HEK293 (cell line): ENCODE results near the gene COA3.

Source experiments
- GLIS1 ChIP-seq: fragments of 450-650 bp; formaldehyde crosslinking; IDR thresholded peaks from 2 replicates; pipeline ENCODE4 v1.5.1; 2016; ENCODE audit warnings: missing biosample characterization, missing genetic modification characterization
- MZF1 ChIP-seq: fragments of 450-650 bp; formaldehyde crosslinking; IDR thresholded peaks from 2 replicates; pipeline ENCODE4 v1.5.1; 2017; ENCODE audit warnings: missing biosample characterization, missing genetic modification characterization, borderline replicate concordance
- OSR2 ChIP-seq: fragments of 450-650 bp; formaldehyde crosslinking; IDR thresholded peaks from 2 replicates; pipeline ENCODE4 v1.5.1; 2016; ENCODE audit warnings: missing biosample characterization, missing genetic modification characterization
- SP3 ChIP-seq: fragments of 450-650 bp; formaldehyde crosslinking; IDR thresholded peaks from 2 replicates; pipeline ENCODE4 v1.5.1; 2016; ENCODE audit warnings: missing biosample characterization, missing genetic modification characterization
- TSHZ1 ChIP-seq: fragments of 450-650 bp; formaldehyde crosslinking; IDR thresholded peaks from 2 replicates; pipeline ENCODE4 v1.5.1; 2016; ENCODE audit warnings: missing biosample characterization, missing genetic modification characterization, borderline replicate concordance
- YY1 ChIP-seq: fragments of 450-650 bp; formaldehyde crosslinking; IDR thresholded peaks from 2 replicates; pipeline ENCODE4 v1.5.1; 2018; ENCODE audit warnings: missing biosample characterization, missing genetic modification characterization
- ZFP41 ChIP-seq: fragments of 450-650 bp; formaldehyde crosslinking; IDR thresholded peaks from 2 replicates; pipeline ENCODE4 v1.5.1; 2016; ENCODE audit warnings: missing biosample characterization, missing genetic modification characterization, borderline replicate concordance
- ZFP69B ChIP-seq: fragments of 450-650 bp; formaldehyde crosslinking; IDR thresholded peaks from 2 replicates; pipeline ENCODE4 v1.5.1; 2016; ENCODE audit warnings: missing biosample characterization, missing genetic modification characterization
- ZIC2 ChIP-seq: fragments of 450-650 bp; formaldehyde crosslinking; IDR thresholded peaks from 2 replicates; pipeline ENCODE4 v1.5.1; 2016; ENCODE audit warnings: missing biosample characterization, missing genetic modification characterization
- ZNF121 ChIP-seq: fragments of 450-650 bp; formaldehyde crosslinking; IDR thresholded peaks from 2 replicates; pipeline ENCODE4 v1.5.1; 2016; ENCODE audit warnings: missing biosample characterization, missing genetic modification characterization
- ZNF214 ChIP-seq: fragments of 450-650 bp; formaldehyde crosslinking; IDR thresholded peaks from 2 replicates; pipeline ENCODE4 v1.5.1; 2017; ENCODE audit warnings: missing biosample characterization, mild to moderate bottlenecking, missing genetic modification characterization, borderline replicate concordance
- ZNF324 ChIP-seq: fragments of 450-650 bp; formaldehyde crosslinking; IDR thresholded peaks from 2 replicates; pipeline ENCODE4 v1.5.1; 2016; ENCODE audit warnings: missing biosample characterization, missing genetic modification characterization
- ZNF350 ChIP-seq: fragments of 450-650 bp; formaldehyde crosslinking; IDR thresholded peaks from 2 replicates; pipeline ENCODE4 v1.5.0; 2017; ENCODE audit warnings: missing biosample characterization, mild to moderate bottlenecking, missing genetic modification characterization
- ZNF354C ChIP-seq: fragments of 450-650 bp; formaldehyde crosslinking; IDR thresholded peaks from 2 replicates; pipeline ENCODE4 v1.5.1; 2016; ENCODE audit warnings: missing biosample characterization, missing genetic modification characterization, low read depth, borderline replicate concordance
- ZNF433 ChIP-seq: fragments of 450-650 bp; formaldehyde crosslinking; IDR thresholded peaks from 2 replicates; pipeline ENCODE4 v1.5.1; 2016; ENCODE audit warnings: missing biosample characterization, missing genetic modification characterization, low read depth
- ZNF544 ChIP-seq: fragments of 450-650 bp; formaldehyde crosslinking; IDR thresholded peaks from 2 replicates; pipeline ENCODE4 v1.5.0; 2017; ENCODE audit warnings: missing biosample characterization, missing genetic modification characterization
- ZNF558 ChIP-seq: fragments of 450-650 bp; formaldehyde crosslinking; IDR thresholded peaks from 2 replicates; pipeline ENCODE4 v1.5.1; 2016; ENCODE audit warnings: missing biosample characterization, missing genetic modification characterization
- ZNF560 ChIP-seq: fragments of 450-650 bp; formaldehyde crosslinking; IDR thresholded peaks from 2 replicates; pipeline ENCODE4 v1.5.1; 2017; ENCODE audit warnings: missing biosample characterization, missing genetic modification characterization, borderline replicate concordance
- ZNF596 ChIP-seq: fragments of 450-650 bp; IDR thresholded peaks from 2 replicates; pipeline ENCODE4 v1.5.0; 2018; ENCODE audit warnings: missing biosample characterization, mild to moderate bottlenecking, missing genetic modification characterization, moderate library complexity
- ZNF701 ChIP-seq: fragments of 450-650 bp; formaldehyde crosslinking; IDR thresholded peaks from 2 replicates; pipeline ENCODE4 v1.5.1; 2016; ENCODE audit warnings: missing biosample characterization, missing genetic modification characterization
- ZNF768 ChIP-seq: fragments of 450-650 bp; formaldehyde crosslinking; IDR thresholded peaks from 2 replicates; pipeline ENCODE4 v1.5.1; 2018; ENCODE audit warnings: missing biosample characterization, mild to moderate bottlenecking, missing genetic modification characterization
- TF ChIP-seq, protein P1 (sequence below): fragments of 450-650 bp; formaldehyde crosslinking; IDR thresholded peaks from 2 replicates; pipeline ENCODE4 v1.5.1; 2017; ENCODE audit warnings: missing biosample characterization, missing genetic modification characterization
- TF ChIP-seq, protein P2 (sequence below): fragments of 450-650 bp; formaldehyde crosslinking; IDR thresholded peaks from 2 replicates; pipeline ENCODE4 v1.5.1; 2016; ENCODE audit warnings: missing biosample characterization, missing genetic modification characterization, borderline replicate concordance
- TF ChIP-seq, protein P3 (sequence below): fragments of 450-650 bp; IDR thresholded peaks from 2 replicates; pipeline ENCODE4 v1.5.1; 2018; ENCODE audit warnings: missing biosample characterization, mild to moderate bottlenecking, missing genetic modification characterization

The COA3 gene

GRCh38 chr17:42798383-42799380, at the start of gene COA3, which contains the start of gene CNTD1 (continued):
- no peak for TF ChIP-seq TSHZ1
- no peak for TF ChIP-seq ZNF433 (tag by site-specific recombination)
- no peak for TF ChIP-seq ZNF558 (tag by site-specific recombination)
- TF ChIP-seq ZNF596 (tag by site-specific recombination): no peak
- no peak for TF ChIP-seq ZFP41
- TF ChIP-seq OSR2 (tag by site-specific recombination): peak; percentile 91
- TF ChIP-seq MZF1 (tag by site-specific recombination): no peak
- no peak for TF ChIP-seq ZNF214 (tag by site-specific recombination)
- no peak for TF ChIP-seq ZNF324 (tag by site-specific recombination)
- TF ChIP-seq YY1 (tag by site-specific recombination): peak; percentile 93
- TF ChIP-seq ZNF354C (tag by site-specific recombination): no peak
- peak; percentile 66 for TF ChIP-seq GLIS1
- TF ChIP-seq, protein P1, sequence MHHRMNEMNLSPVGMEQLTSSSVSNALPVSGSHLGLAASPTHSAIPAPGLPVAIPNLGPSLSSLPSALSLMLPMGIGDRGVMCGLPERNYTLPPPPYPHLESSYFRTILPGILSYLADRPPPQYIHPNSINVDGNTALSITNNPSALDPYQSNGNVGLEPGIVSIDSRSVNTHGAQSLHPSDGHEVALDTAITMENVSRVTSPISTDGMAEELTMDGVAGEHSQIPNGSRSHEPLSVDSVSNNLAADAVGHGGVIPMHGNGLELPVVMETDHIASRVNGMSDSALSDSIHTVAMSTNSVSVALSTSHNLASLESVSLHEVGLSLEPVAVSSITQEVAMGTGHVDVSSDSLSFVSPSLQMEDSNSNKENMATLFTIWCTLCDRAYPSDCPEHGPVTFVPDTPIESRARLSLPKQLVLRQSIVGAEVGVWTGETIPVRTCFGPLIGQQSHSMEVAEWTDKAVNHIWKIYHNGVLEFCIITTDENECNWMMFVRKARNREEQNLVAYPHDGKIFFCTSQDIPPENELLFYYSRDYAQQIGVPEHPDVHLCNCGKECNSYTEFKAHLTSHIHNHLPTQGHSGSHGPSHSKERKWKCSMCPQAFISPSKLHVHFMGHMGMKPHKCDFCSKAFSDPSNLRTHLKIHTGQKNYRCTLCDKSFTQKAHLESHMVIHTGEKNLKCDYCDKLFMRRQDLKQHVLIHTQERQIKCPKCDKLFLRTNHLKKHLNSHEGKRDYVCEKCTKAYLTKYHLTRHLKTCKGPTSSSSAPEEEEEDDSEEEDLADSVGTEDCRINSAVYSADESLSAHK: peak; percentile 34; the same call in 1 of the 2 replicates
- no peak for TF ChIP-seq ZNF350 (tag by site-specific recombination)
- no peak for TF ChIP-seq ZNF121 (tag by site-specific recombination)
- TF ChIP-seq, protein P2, sequence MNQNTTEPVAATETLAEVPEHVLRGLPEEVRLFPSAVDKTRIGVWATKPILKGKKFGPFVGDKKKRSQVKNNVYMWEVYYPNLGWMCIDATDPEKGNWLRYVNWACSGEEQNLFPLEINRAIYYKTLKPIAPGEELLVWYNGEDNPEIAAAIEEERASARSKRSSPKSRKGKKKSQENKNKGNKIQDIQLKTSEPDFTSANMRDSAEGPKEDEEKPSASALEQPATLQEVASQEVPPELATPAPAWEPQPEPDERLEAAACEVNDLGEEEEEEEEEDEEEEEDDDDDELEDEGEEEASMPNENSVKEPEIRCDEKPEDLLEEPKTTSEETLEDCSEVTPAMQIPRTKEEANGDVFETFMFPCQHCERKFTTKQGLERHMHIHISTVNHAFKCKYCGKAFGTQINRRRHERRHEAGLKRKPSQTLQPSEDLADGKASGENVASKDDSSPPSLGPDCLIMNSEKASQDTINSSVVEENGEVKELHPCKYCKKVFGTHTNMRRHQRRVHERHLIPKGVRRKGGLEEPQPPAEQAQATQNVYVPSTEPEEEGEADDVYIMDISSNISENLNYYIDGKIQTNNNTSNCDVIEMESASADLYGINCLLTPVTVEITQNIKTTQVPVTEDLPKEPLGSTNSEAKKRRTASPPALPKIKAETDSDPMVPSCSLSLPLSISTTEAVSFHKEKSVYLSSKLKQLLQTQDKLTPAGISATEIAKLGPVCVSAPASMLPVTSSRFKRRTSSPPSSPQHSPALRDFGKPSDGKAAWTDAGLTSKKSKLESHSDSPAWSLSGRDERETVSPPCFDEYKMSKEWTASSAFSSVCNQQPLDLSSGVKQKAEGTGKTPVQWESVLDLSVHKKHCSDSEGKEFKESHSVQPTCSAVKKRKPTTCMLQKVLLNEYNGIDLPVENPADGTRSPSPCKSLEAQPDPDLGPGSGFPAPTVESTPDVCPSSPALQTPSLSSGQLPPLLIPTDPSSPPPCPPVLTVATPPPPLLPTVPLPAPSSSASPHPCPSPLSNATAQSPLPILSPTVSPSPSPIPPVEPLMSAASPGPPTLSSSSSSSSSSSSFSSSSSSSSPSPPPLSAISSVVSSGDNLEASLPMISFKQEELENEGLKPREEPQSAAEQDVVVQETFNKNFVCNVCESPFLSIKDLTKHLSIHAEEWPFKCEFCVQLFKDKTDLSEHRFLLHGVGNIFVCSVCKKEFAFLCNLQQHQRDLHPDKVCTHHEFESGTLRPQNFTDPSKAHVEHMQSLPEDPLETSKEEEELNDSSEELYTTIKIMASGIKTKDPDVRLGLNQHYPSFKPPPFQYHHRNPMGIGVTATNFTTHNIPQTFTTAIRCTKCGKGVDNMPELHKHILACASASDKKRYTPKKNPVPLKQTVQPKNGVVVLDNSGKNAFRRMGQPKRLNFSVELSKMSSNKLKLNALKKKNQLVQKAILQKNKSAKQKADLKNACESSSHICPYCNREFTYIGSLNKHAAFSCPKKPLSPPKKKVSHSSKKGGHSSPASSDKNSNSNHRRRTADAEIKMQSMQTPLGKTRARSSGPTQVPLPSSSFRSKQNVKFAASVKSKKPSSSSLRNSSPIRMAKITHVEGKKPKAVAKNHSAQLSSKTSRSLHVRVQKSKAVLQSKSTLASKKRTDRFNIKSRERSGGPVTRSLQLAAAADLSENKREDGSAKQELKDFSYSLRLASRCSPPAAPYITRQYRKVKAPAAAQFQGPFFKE (tag by site-specific recombination): no peak
- no peak for TF ChIP-seq ZNF701
- TF ChIP-seq, protein P3, sequence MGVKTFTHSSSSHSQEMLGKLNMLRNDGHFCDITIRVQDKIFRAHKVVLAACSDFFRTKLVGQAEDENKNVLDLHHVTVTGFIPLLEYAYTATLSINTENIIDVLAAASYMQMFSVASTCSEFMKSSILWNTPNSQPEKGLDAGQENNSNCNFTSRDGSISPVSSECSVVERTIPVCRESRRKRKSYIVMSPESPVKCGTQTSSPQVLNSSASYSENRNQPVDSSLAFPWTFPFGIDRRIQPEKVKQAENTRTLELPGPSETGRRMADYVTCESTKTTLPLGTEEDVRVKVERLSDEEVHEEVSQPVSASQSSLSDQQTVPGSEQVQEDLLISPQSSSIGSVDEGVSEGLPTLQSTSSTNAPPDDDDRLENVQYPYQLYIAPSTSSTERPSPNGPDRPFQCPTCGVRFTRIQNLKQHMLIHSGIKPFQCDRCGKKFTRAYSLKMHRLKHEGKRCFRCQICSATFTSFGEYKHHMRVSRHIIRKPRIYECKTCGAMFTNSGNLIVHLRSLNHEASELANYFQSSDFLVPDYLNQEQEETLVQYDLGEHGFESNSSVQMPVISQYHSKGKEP: no peak
- no peak for TF ChIP-seq ZIC2 (tag by site-specific recombination)
- peak; percentile 25; the same call in 1 of the 2 replicates for TF ChIP-seq ZNF768 (tag by site-specific recombination)
- TF ChIP-seq ZNF544 (tag by site-specific recombination): no peak
- no peak for TF ChIP-seq ZFP69B (tag by site-specific recombination)
- no peak for TF ChIP-seq ZNF560 (tag by site-specific recombination)
- peak; percentile 79 for TF ChIP-seq SP3
